HG03025 (cell line): ENCODE results near the gene PCDHA5.

Source experiments
- ATAC-seq: cut with Tn5 transposase; IDR thresholded peaks from one replicate; pipeline ENCODE4 v1.9.1; 2021; ENCODE audit warnings: mild to moderate bottlenecking, moderate library complexity; ENCODE audit not compliant: unreplicated experiment, low FRiP score

The PCDHA5 gene

DNA sequence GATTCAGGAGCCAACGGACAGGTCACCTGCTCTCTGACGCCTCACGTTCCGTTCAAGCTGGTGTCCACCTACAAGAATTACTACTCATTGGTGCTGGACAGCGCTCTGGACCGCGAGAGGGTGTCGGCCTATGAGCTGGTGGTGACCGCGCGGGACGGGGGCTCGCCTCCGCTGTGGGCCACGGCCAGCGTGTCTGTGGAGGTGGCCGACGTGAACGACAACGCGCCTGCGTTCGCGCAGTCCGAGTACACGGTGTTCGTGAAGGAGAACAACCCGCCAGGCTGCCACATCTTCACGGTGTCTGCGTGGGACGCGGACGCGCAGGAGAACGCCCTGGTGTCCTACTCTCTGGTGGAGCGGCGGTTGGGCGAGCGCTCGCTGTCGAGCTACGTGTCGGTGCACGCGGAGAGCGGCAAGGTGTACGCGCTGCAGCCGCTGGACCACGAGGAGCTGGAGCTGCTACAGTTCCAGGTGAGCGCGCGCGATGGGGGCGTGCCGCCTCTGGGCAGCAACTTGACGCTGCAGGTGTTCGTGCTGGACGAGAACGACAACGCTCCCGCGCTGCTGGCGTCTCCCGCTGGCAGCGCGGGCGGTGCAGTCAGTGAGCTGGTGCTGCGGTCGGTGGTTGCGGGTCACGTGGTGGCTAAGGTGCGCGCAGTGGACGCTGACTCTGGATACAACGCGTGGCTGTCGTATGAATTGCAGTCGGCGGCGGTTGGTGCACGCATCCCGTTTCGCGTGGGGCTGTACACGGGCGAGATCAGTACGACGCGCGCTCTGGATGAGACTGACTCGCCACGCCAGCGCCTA is 36.0 kb downstream of the PCDHA5 start:
- ATAC-seq, result no peak

DNA sequence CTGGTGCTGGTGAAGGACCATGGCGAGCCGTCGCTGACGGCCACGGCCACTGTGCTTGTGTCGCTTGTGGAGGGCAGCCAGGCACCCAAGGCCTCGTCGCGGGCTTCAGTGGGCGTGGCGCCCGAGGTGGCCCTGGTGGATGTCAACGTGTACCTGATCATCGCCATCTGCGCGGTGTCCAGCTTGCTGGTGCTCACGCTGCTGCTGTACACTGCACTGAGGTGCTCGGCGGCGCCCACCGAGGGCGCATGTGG is 36.5 kb downstream of the PCDHA5 start:
- no peak for ATAC-seq

DNA sequence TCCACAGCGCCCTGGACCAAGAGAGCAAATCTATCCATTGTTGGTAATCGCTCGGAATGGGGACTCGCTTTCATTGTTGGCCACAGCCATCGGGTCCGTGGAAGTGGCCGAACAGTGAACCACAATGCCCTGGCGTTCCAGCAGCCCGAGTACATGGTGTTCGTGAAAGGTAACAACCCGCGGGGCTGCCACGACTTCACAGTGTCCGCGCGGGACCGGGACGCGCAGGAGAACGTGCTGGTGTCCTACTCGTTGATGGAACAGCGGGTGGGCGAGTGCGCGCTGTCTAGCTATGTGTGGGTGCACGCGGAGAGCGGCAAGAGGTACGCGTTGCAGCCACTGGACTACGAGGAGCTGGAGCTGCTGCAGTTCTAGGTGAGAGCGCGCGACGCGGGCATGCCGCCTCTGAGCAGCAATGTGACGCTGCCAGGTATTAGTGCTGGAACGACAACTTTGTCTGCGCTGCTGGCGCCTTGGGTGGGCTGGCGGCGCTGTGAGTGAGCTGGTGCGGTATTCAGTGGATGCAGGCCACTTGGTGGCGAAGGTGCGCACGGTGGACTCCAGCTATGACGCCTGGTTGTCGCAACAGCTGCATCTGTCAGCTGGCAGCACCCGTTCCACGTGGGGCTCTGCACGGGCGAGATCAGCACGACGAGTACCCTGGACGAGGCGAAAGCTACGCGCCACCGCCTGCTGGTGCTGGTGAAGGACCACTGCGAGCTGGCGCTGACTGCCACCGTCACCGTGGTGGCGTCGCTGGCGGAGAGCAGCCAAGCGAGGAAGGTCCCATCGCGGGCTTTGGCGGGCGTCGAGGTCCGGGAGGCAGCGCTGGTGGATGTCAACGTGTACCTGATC is 41.3 kb downstream of the PCDHA5 start:
- ATAC-seq, result no peak

DNA sequence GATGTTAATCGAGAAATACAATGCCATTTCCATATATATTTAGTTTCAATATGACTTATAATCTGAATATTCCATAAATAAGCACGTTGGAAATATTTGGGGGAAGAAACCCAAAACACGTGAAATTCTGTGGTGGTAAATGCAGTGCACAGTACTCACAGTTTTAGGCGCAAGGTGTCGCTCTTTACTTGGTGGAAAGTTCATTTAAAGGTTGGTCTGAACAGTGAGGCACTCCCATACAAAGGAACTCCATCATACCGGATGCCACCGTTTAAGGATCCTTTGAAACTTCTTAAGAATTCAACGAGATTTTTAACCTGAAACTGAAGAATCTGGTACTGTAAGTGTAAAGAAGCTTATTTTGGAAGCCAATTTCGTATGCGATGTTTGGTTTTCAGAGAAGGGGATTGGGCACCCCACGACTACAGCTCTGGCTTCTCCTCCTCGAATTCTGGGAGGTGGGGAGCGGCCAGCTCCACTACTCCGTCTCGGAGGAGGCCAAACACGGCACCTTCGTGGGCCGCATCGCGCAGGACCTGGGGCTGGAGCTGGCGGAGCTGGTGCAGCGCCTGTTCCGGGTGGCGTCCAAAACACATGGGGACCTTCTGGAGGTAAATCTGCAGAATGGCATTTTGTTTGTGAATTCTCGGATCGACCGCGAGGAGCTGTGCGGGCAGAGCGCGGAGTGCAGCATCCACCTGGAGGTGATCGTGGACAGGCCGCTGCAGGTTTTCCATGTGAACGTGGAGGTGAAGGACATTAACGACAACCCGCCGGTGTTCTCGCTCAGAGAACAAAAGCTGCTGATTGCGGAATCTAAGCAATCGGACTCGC is 47.5 kb downstream of the PCDHA5 start, which contains the start of gene PCDHA11:
TSS of gene PCDHA11 (plus strand) at position 237 of the 834 bp plus-strand sequence. CDS start at position 384, 147 bp downstream.
- ATAC-seq, result no peak

DNA sequence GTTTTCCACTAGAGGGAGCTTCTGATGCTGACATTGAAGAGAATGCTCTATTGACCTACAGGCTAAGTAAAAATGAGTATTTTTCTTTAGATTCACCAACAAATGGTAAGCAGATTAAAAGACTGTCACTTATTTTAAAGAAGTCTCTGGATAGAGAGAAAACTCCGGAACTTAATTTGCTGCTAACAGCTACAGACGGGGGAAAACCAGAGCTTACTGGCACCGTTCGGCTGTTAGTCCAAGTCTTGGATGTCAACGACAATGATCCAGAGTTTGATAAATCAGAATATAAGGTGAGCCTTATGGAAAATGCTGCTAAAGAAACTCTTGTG is 48.1 kb downstream of the PCDHA5 start:
- ATAC-seq, result no peak

DNA sequence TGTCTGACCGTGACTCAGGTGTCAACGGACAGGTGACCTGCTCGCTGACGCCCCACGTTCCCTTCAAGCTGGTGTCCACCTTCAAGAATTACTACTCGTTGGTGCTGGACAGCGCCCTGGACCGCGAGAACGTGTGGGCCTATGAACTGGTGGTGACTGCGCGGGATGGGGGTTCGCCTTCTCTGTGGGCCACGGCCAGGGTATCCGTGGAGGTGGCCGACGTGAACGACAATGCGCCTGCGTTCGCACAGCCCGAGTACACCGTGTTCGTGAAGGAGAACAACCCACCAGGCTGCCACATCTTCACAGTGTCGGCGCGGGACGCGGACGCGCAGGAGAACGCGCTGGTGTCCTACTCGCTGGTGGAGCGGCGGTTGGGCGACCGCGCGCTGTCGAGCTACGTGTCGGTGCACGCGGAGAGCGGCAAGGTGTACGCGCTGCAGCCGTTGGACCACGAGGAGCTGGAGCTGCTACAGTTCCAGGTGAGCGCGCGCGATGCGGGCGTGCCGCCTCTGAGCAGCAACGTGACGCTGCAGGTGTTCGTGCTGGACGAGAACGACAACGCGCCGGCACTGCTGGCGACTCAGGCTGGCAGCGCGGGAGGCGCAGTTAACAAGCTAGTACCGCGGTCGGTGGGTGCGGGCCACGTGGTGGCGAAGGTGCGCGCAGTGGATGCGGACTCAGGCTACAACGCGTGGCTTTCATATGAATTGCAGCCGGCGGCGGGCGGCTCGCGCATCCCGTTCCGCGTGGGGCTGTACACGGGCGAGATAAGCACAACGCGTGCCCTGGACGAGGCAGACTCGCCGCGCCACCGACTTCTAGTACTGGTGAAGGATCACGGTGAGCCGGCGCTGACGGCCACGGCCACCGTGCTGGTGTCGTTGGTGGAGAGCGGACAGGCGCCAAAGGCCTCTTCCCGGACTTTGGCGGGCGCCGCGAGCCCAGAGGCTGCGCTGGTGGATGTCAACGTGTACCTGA is 49.1 kb downstream of the PCDHA5 start:
- ATAC-seq, result no peak
